Activated naive CD4-positive, alpha-beta T cell treated with anti-CD3 and anti-CD28 coated beads, Interleukin-2, amount 10 ng/mL, durations not matched to agents 7 days and 5 days (primary cell): Measurements from ENCODE around the gene GPR155.

Source experiments
- CTCF ChIA-PET: fragments of 350-600 bp; sonication (Branson Sonifier 250); formaldehyde crosslinking; loops from one replicate; lab custom pipeline; 2021; ENCODE audit warnings: antibody characterized with exemption; lab: Charles Lee
- DNase-seq: peaks from one replicate; pipeline ENCODE4 v3.0.0-alpha.2; 2020
- H3K27ac Mint-ChIP-seq: one replicate; pipeline ENCODE4 v1.8.0; 2021; ENCODE audit warnings: mild to moderate bottlenecking, moderate library complexity, mixed read lengths
- H3K27me3 Mint-ChIP-seq: one replicate; pipeline ENCODE4 v1.8.0; 2021; ENCODE audit warnings: mild to moderate bottlenecking, mixed read lengths
- H3K36me3 Mint-ChIP-seq: one replicate; pipeline ENCODE4 v1.8.0; 2021; ENCODE audit warnings: mixed read lengths
- H3K4me1 Mint-ChIP-seq: one replicate; pipeline ENCODE4 v1.8.0; 2021; ENCODE audit warnings: mixed read lengths
- H3K4me3 Mint-ChIP-seq: one replicate; pipeline ENCODE4 v1.8.0; 2021; ENCODE audit warnings: mild to moderate bottlenecking, moderate library complexity, mixed read lengths
- H3K9me3 Mint-ChIP-seq: one replicate; pipeline ENCODE4 v1.8.0; 2021; ENCODE audit warnings: mixed read lengths

GPR155 gene, protein sequence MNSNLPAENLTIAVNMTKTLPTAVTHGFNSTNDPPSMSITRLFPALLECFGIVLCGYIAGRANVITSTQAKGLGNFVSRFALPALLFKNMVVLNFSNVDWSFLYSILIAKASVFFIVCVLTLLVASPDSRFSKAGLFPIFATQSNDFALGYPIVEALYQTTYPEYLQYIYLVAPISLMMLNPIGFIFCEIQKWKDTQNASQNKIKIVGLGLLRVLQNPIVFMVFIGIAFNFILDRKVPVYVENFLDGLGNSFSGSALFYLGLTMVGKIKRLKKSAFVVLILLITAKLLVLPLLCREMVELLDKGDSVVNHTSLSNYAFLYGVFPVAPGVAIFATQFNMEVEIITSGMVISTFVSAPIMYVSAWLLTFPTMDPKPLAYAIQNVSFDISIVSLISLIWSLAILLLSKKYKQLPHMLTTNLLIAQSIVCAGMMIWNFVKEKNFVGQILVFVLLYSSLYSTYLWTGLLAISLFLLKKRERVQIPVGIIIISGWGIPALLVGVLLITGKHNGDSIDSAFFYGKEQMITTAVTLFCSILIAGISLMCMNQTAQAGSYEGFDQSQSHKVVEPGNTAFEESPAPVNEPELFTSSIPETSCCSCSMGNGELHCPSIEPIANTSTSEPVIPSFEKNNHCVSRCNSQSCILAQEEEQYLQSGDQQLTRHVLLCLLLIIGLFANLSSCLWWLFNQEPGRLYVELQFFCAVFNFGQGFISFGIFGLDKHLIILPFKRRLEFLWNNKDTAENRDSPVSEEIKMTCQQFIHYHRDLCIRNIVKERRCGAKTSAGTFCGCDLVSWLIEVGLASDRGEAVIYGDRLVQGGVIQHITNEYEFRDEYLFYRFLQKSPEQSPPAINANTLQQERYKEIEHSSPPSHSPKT

GRCh38 chr2:174486563-174487107 lies at the start of gene GPR155:
GPR155 (minus strand) TSS chr2:174487029; CDS start chr2:174481956, 5,073 bp downstream.
- Mint-ChIP-seq H3K4me3 (peak within 1 kb of the TSS; percentile 91), H3K36me3 (peaks cover 36% of the 10 kb centered on the region), H3K4me1 (peaks cover 73% of the 10 kb centered on the region), H3K27me3 (no peaks in the 10 kb centered on the region), H3K27ac (peak within 1 kb of the TSS; percentile 88), H3K9me3 (no peaks in the 10 kb centered on the region)
- CTCF ChIA-PET, result interaction anchor here (0.6 to 1.8 kb wide), 8 partner anchors 8 to 112 kb away, joined by 3 to 6 read pairs (median 4); no protein-coding TSS in a partner anchor
- DNase-seq, result peak; percentile 65

DNA sequence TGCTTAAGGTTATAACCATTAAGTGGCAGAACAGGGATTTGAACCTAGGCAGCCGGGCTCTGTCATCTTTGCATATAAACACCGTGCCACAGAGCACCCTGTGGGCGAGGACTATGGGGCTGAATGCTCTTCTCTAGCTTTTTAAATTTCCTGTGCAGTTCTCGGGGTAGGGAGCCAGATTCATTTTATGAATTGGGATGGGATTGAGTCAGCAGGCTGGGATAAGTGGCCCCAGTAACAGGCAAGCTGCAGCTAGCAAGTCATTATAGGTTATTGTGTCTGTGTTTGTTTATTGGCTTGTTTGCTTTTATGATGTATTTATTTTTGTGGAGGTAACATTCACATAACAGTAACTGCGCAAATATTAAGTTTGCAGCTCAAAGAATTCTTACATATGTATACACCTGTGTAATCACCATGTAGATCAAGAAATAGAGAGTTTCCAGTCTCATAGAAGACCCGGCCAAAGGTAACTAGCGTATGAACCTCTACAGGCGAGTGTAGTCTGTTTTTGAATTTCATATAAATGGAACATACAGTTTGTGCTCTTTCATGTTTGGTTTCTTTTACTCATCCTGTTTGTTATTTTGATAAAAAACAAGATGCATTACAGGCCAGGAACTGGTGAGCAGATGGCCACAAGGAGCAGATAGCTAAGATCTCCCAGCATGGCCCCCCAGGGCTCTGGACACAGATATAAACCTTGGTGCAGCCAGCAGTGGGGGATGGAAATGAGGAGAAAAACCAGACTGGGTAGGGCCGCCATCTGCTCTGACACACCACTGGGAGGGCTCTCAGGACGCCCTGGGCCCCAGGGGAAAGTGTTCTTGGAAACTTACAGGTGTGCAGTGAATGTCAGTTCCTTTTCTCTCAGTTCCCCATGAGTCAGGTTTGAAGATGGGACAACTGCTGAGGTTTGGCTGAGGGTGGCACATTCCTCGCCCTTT lies 49.2 kb upstream of the GPR155 start:
- CTCF ChIA-PET, result interaction anchor here (0.7 to 1.3 kb wide), 2 partner anchors 63 to 75 kb away, joined by 3 to 4 read pairs; no protein-coding TSS in a partner anchor
- no peaks in the 10 kb centered on the region for H3K36me3 Mint-ChIP-seq
- H3K4me3 Mint-ChIP-seq, result no peak overlapping the region
- H3K9me3 Mint-ChIP-seq, result no peaks in the 10 kb centered on the region
- H3K27me3 Mint-ChIP-seq, result peaks cover 20% of the 10 kb centered on the region
- no peak overlapping the region for H3K27ac Mint-ChIP-seq
- DNase-seq, result no peak
- H3K4me1 Mint-ChIP-seq, result peaks cover 7% of the 10 kb centered on the region

DNA sequence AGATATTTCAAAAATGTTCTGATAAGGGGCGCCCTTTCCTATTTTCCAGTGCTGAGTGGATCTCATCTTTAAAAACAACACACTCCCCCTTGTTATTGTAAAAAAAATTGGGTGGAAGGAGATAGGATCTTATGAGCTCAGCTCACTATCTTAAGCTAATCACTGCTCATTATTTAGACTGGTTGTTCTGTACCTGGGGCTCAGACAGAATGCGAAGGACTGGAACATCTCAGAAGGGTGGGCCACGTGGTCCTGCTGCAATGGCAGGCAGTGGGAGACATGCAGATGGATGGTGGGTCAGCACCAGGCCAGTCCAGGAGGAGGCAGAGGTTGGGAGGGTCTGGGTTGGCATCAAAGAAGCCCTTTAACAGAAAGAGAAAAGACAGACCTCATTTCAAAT lies 48.3 kb upstream of the GPR155 start:
- Mint-ChIP-seq H3K4me1 (peaks cover 7% of the 10 kb centered on the region), H3K4me3 (no peak overlapping the region), H3K27me3 (peaks cover 20% of the 10 kb centered on the region), H3K36me3 (no peaks in the 10 kb centered on the region), H3K27ac (no peak overlapping the region), H3K9me3 (no peaks in the 10 kb centered on the region)
- CTCF ChIA-PET, result interaction anchor here (0.7 to 1.5 kb wide), 3 partner anchors 12 to 524 kb away, joined by 3 to 4 read pairs (median 3); no protein-coding TSS in a partner anchor
- no peak for DNase-seq

- CTCF ChIA-PET, result no interaction called here
- Mint-ChIP-seq H3K36me3 (peaks cover 3% of the 10 kb centered on the region), H3K27me3 (peaks cover 9% of the 10 kb centered on the region), H3K4me1 (peaks cover 1% of the 10 kb centered on the region), H3K9me3 (peaks cover 9% of the 10 kb centered on the region), H3K27ac (no peak overlapping the region), H3K4me3 (no peak overlapping the region)
- DNase-seq, result no peak
Measured at GRCh38 chr2:174529916-174530315, 43.1 kb upstream of the GPR155 start.

DNA sequence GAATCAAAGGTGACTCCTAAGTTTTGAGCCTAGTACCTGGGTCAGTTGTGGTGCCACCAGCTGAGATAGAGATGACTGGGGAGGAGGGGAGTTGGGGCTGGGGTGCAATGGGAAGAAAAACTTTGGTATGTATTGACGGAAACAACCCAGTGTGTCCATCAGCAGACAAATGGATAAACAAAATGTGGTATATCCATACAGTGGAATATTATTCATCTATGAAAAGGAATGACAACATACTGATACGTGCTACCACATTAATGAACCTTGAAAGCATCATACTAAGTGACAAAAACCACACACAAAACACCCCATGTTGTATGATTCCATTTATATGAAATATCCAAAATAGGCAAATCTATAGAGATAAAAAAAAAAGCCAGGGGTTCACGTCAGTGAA lies 41.1 kb upstream of the GPR155 start:
- Mint-ChIP-seq H3K4me3 (no peak overlapping the region), H3K9me3 (peaks cover 9% of the 10 kb centered on the region), H3K27ac (no peak overlapping the region), H3K36me3 (peaks cover 3% of the 10 kb centered on the region), H3K27me3 (peaks cover 9% of the 10 kb centered on the region), H3K4me1 (peaks cover 15% of the 10 kb centered on the region)
- no peak for DNase-seq
- CTCF ChIA-PET, result interaction anchor here (0.6 to 1.1 kb wide), 3 partner anchors 9 to 160 kb away, joined by 3 to 4 read pairs (median 3); no protein-coding TSS in a partner anchor

DNA sequence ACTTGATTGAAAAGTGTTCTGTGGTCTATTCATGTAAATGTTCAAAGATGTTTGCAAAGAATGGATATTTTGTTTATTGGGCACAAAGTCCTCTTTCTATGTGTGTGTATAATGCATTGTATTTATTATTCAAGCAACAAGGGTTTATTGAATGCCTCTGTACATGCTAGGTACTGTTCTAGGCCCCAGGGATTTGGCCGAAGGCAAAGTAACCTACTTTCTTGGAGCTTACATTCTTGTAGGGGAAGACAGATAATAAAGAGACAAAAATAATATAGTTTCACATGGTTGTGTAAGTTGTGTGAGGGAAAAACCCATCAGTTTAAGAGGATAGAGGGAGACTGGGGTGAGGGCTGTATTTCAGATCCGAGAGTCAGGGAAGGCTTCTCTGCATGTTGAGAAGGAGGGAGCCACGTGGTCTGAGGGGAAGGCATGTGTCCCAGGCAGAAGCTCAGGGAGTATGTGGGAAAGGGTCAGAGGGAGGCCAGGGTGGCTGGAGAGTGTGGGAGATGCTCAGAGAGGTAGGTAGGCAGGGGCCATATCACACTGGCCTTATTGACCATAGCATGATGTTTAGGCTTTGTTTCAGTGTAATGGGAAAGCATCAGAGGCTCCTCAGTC lies 40.4 kb upstream of the GPR155 start:
- H3K9me3 Mint-ChIP-seq, result peaks cover 9% of the 10 kb centered on the region

GRCh38 chr2:174524527-174524926 lies 37.7 kb upstream of the GPR155 start:
- H3K9me3 Mint-ChIP-seq, result peaks cover 9% of the 10 kb centered on the region
- no peak overlapping the region for H3K4me3 Mint-ChIP-seq
- no peak for DNase-seq
- CTCF ChIA-PET, result interaction anchor here (5.3 kb wide), 1 partner anchor 63 kb away, joined by 53 read pairs; no protein-coding TSS in a partner anchor
- H3K36me3 Mint-ChIP-seq, result peaks cover 3% of the 10 kb centered on the region
- peaks cover 21% of the 10 kb centered on the region for H3K4me1 Mint-ChIP-seq
- peaks cover 9% of the 10 kb centered on the region for H3K27me3 Mint-ChIP-seq
- peak overlapping the region; percentile 39 for H3K27ac Mint-ChIP-seq

More for the DNA sequence above, 40.4 kb upstream of the GPR155 start:
- CTCF ChIA-PET, result interaction anchor here (0.6 to 1.1 kb wide), 3 partner anchors 10 to 161 kb away, joined by 3 to 4 read pairs (median 3); no protein-coding TSS in a partner anchor
- Mint-ChIP-seq H3K27ac (no peak overlapping the region), H3K4me1 (peaks cover 19% of the 10 kb centered on the region), H3K4me3 (no peak overlapping the region), H3K36me3 (peaks cover 3% of the 10 kb centered on the region), H3K27me3 (peaks cover 9% of the 10 kb centered on the region)
- DNase-seq, result no peak

DNA sequence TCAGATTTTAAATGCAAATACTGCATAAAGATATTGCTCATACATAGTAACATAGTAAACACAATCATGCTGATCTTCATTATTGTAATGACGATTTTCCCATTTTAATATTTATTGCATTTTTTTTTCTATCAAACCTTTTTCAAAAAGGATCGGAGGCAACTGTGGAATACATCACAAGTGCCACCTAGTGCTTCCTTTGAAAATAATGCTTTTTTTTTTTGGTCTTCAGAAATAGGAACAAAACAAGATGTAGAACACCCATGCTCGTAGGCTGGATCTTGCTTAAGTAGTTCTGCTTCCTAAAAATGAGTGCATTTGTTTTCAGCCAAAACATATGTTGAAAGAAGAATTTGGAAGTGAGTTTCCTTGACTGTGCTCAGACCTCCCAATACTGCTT lies 35.7 kb upstream of the GPR155 start:
- no peak overlapping the region for H3K27ac Mint-ChIP-seq
- no peak for DNase-seq
- peaks cover under 1% of the 10 kb centered on the region for H3K36me3 Mint-ChIP-seq
- peaks cover 23% of the 10 kb centered on the region for H3K4me1 Mint-ChIP-seq
- CTCF ChIA-PET, result interaction anchor here (0.6 to 5.3 kb wide), 4 partner anchors 43 to 66 kb away, joined by 3 to 53 read pairs (median 3); no protein-coding TSS in a partner anchor
- peaks cover 5% of the 10 kb centered on the region for H3K9me3 Mint-ChIP-seq
- peaks cover 7% of the 10 kb centered on the region for H3K27me3 Mint-ChIP-seq
- no peak overlapping the region for H3K4me3 Mint-ChIP-seq

DNA sequence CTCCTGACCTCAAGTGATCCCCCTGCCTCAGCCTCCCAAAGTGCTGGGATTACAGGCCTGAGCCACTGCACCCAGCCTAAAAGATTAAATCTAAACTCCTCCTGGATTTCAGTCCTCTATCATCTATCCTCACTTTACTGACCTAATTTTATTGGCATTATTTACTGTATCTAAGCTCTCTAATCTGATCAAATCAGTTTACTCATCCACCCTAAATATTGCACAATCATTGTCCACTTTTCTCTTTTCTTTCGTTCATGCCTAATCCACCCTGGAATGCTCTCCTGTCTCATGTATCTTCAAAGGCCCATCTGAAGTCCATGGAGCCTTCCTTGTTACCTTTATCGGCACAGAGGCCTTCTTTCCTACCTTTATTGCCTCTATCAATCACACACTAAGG lies 31.6 kb upstream of the GPR155 start:
- Mint-ChIP-seq H3K9me3 (peaks cover 7% of the 10 kb centered on the region), H3K4me3 (no peak overlapping the region), H3K4me1 (peaks cover 25% of the 10 kb centered on the region), H3K27ac (no peak overlapping the region), H3K36me3 (peaks cover 1% of the 10 kb centered on the region), H3K27me3 (peaks cover 3% of the 10 kb centered on the region)
- DNase-seq, result no peak
- CTCF ChIA-PET, result interaction anchor here (3.2 kb wide), 1 partner anchor 55 kb away, joined by 13 read pairs; no protein-coding TSS in a partner anchor

DNA sequence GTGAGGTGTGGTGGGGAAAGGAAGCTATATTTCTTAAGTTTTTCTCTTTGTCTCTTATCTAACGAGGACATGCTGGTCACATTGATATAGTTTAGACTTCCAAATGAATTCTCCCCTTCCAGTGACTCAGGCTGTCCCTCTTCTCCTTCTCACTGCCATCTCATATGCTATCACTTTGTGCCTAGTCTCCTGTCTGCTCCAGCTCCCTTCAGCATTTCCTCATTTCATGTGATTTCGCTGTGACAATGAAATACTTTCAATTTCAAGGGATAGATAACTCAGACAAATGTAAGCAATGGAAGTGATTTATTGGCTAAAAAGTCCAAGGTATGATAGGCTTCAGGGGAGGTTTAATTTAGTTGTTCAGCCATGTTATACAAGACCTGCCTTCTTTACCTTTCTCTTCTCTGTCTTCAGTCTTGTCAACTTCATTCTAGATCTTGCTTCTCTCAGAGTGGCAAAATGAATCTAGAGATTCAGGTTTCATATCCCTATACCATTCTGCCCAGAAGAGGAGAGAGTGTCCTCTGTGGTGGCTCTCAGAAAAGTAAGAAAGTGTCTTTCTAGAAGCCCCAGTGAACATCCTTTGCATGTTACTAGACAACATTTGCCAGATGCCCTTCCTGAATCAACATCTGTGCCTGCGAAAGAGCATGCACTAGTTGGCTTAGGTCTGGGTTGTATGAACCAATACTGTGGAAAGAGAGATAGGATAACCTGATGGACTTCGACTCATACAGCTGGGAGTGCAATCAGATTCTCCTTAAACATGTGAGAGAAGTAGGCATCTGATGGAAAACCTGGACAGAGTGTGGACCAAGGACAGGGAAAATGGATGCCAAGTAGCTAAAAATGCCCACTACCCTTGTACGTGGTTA lies 29.9 kb upstream of the GPR155 start:
- H3K27me3 Mint-ChIP-seq, result peaks cover 3% of the 10 kb centered on the region
- H3K27ac Mint-ChIP-seq, result no peak overlapping the region
- DNase-seq, result no peak
- no peak overlapping the region for H3K4me3 Mint-ChIP-seq
- CTCF ChIA-PET, result interaction anchor here (0.6 to 3.2 kb wide), 2 partner anchors 16 to 53 kb away, joined by 3 to 13 read pairs; no protein-coding TSS in a partner anchor
- peaks cover 24% of the 10 kb centered on the region for H3K4me1 Mint-ChIP-seq
- peaks cover 19% of the 10 kb centered on the region for H3K9me3 Mint-ChIP-seq
- H3K36me3 Mint-ChIP-seq, result peaks cover 4% of the 10 kb centered on the region

- peaks cover 17% of the 10 kb centered on the region for H3K4me1 Mint-ChIP-seq
- H3K36me3 Mint-ChIP-seq, result peaks cover 16% of the 10 kb centered on the region
- no peak for DNase-seq
- no peak overlapping the region for H3K27ac Mint-ChIP-seq
- H3K4me3 Mint-ChIP-seq, result no peak overlapping the region
- H3K27me3 Mint-ChIP-seq, result no peaks in the 10 kb centered on the region
- H3K9me3 Mint-ChIP-seq, result peaks cover 51% of the 10 kb centered on the region
- CTCF ChIA-PET, result interaction anchor here (1.0 kb wide), 1 partner anchor 49 kb away, joined by 3 read pairs; no protein-coding TSS in a partner anchor
Measured at GRCh38 chr2:174512345-174512744, 25.5 kb upstream of the GPR155 start.
